NCI-H128 (cell line): ENCODE data around the gene DIPK1C.

ENCODE experiments used
- DNase-seq: peaks from one replicate; lab custom pipeline; 2025; ENCODE audit not compliant: unreplicated experiment; lab: John Stamatoyannopoulos, UW

DIPK1C gene

GRCh38 chr18:74453642-74454198 is 3.4 kb downstream of the DIPK1C start:
- no peak for DNase-seq

DNA sequence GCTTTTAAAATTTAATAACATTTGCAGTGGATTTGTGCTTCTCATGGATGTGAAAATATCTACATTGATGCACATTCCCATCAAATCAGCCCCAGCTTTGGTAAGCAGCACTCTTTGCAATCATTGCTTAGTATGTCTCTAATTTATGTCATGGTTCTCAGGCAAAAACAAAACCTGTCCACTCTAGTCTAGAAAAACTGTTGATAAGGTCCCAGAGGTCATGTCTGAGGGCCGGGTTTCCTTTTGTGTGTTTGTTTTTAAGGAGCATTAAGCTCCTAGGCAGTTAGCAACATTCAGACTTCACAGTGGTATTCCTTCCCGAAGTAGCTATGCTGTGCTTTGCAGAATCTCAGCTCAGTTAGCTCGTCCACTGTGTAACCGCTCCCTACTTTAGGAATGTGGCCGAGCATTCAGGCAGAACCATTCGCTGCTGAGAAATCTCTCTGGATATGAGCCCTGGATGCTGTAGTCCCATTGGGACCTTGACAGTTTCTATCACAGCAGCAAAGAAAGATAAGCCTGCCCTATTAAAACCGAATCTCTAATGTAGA is 4.0 kb downstream of the DIPK1C start:
- no peak for DNase-seq

- no peak for DNase-seq
Observed at GRCh38 chr18:74451148-74451547, 6.0 kb downstream of the DIPK1C start.

DNA sequence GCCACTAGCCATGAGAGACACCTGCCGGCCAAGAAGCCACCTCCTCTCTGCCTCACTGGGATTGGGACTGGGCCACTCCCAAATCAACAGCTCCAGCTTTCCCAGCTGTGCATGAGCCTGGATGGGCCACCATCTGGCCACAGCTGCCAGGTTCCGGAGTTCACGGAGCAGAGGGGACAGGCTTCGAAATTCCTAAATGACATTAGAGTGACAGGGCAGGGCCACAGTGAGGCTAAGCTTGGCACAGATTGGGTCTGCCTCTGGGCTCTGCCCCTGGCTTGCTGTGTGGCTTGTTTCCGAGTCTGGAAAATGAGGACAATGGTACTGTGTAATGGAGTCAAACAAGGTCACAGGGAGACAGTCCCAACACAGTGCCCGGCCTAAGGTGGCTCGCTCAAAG is 6.5 kb downstream of the DIPK1C start:
- DNase-seq: no peak

GRCh38 chr18:74447404-74448152 is 9.5 kb downstream of the DIPK1C start:
- no peak for DNase-seq

DNA sequence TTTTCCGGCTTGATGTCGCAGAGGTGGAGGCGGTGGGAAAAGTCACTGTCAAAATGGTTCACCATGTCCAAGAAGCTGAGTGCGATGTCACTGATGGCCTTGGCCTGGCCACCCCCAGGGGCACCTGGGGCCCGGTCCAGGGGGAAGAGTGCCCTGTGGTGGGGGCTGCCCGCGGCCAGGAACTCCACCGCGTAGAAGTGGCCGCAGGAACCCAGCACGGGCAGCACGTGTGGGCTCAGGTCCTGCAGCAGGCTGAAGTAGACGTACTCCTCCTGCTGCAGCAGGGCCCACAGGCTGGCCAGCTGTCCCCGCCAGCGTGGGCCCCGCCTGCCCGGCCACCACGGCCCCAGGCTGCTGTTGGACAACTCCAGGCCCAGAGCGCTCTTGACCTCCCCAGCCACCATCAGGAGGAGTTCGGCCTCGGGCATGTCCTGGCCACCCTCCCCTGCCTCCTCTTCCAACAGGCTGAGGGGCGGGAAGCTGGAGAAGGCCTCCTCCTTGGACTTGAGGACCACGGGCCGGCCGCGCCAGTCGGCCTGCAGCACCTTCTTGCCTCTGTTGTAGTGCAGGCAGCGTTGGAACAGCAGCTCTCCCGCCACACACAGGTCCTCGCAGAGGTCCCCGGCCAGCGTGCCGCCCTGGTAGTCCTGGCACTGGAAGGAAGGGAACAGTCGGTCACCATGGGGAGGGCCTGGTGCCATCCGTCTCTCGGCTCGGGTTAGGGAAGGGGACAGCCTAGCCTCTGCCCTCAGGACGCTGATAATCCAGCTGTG is 10.3 kb downstream of the DIPK1C start:
- DNase-seq: no peak

DNA sequence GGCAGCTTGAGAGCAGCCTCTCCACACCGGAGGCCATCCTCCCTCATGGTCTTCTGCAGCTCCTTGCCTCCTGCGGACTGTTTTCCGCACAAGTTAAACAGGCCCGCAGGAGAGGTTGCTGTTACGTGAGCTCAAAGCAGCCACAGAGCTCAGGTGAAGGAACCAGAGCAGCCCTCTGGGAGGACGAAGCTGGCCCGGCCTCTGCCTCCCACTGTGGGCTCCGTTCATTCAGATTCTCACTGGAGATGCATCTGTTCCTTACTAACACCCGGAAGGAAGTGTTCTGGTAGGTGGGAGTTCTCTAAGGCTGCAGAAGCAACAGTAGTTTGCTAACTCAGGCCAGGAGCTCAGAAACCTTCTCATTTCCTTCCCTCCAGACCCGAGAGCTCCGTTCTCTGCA is 10.9 kb downstream of the DIPK1C start:
- no peak for DNase-seq

GRCh38 chr18:74445585-74445984 is 11.5 kb downstream of the DIPK1C start:
- DNase-seq: no peak

- no peak for DNase-seq
Observed at GRCh38 chr18:74444104-74444503, 13.0 kb downstream of the DIPK1C start.

GRCh38 chr18:74440808-74441427 is 16.2 kb downstream of the DIPK1C start:
- DNase-seq: no peak

GRCh38 chr18:74438091-74438490 is 19.0 kb downstream of the DIPK1C start:
- DNase-seq: no peak

- no peak for DNase-seq
Observed at GRCh38 chr18:74436158-74436769, 20.8 kb downstream of the DIPK1C start.

GRCh38 chr18:74435740-74436139 is 21.4 kb downstream of the DIPK1C start:
- no peak for DNase-seq

- no peak for DNase-seq
Observed at GRCh38 chr18:74434466-74434865, 22.6 kb downstream of the DIPK1C start.

- no peak for DNase-seq
Observed at GRCh38 chr18:74430806-74431571, 26.1 kb downstream of the DIPK1C start.

DNA sequence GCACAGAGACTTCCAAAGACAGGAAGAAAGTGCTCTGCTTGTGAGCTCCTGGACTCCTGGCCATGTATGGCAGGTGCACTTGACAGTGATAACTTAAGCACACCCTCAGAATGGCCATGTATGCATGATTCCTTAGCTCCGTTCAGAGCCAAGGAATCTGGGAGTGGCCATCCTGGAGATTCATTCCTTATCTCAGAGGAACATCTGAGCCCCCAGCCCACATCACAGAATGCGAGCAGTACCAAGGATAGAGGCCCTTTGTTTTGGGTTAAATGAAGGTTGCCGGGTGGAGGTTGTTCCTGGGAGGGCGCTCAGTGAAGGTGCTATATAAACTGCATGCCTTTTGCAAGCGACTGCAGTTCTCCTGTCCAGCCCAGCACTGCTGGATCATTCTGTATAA is 26.9 kb downstream of the DIPK1C start:
- no peak for DNase-seq

DNA sequence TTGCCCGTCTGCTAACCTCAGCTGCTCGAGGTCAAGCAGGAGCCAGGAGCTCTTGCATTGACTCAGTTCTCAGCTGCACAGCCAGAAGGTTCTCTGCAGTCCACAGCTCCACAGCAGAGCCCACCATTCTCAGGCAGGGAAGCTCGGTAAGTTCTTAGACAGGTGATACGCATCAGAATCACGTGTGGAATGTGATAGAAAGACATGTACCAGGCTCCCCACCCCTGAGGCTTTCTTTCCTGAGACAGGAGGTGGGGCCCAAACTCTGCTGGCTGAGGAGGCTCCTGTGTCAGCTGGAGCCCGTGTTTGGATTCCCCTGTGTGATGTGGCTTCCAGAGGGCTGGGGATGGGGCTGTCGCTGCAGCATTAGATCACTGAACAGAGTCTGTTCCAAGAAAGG is 28.0 kb downstream of the DIPK1C start:
- no peak for DNase-seq

- DNase-seq: no peak
Observed at GRCh38 chr18:74427442-74428112, 29.5 kb downstream of the DIPK1C start.

DNA sequence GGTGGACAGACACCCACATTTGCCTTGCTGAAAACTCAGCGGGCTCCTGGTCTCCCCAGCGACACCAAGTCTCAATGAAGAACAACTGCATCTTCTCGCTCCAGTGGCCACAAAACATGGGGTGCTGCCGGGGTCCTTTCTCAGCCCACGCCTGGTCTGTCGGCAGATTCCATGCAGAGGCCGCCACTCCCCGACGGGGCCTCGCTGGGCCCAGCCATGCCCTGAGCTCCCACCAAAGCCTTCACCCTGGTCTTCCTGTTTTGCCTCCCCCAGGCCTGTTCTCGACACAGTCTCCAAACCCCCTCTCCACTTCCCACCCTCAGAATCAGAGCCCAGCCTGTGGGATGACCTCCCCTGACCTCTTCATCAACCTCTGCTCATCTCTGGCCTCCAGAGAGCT is 31.2 kb downstream of the DIPK1C start:
- no peak for DNase-seq

DNA sequence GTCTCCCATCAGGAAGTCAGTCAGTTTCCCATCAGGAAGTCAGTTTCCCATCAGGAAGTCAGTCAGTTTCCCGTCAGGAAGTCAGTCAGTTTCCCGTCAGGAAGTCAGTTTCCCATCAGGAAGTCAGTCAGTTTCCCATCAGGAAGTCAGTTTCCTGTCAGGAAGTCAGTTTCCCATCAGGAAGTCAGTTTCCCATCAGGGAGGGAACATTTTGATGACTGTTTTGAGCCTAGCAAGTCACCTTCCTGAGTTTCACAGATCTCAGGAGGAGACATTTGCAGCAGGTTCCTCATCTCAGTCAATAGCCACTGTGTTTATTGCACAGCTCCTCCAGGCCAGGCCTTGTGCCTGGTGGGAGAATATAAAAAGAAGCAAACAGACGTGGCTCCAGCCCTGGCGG is 31.9 kb downstream of the DIPK1C start:
- no peak for DNase-seq
